Mucosa of gallbladder (tissue), 1 donor: ENCODE data around the gene PSMC6. TPM values are rescaled to one million over a fixed set of nuclear protein-coding genes. Genes with fewer than 3 reads are reported as not detected.

ENCODE experiments used
- total RNA-seq: library from RNA; stranded (reverse); gene quantifications from one replicate; pipeline ENCODE4 v1.2.1, GENCODE V29; 2021
- donor health status: DM: no; HTN: no; CAD: no.

PSMC6 gene
- total RNA-seq, 1 donor from 2014 or later = 61.6 TPM

Other genes with a start within 250 kb of the PSMC6 start
- gene TXNDC16, start 154.7 kb upstream of the PSMC6 start, total RNA-seq = 7.0 TPM
- 0.86 TPM for gene GPR137C, start 154.4 kb upstream of the PSMC6 start, total RNA-seq
- 74.6 TPM for gene ERO1A, start 11.6 kb upstream of the PSMC6 start, total RNA-seq
- gene STYX, start 23.0 kb downstream of the PSMC6 start, total RNA-seq = 9.0 TPM
- gene GNPNAT1, start 84.4 kb downstream of the PSMC6 start, total RNA-seq = 18.9 TPM
- 125 TPM for gene FERMT2, start 243.8 kb downstream of the PSMC6 start, total RNA-seq